ENCODE measurements around the gene VPS13C.

DNA sequence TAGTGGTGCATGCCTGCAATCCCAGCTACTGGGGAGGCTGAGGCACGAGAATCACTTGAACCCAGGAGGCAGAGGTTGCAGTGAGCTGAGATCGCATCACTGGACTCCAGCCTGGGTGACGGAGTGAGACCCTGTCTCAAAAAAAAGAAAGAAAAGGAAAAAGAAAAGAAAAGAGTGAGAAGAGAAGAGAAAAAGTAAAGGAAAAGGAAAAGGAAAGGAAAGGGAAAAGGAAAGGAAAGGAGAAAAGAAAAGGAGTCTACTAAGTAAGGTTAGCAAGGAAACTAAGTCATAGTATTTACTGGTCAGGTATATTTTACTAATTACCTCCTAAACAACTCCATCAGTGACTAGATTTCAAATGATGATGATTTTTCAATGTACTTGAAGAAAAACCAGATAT, 198.3 kb downstream of the VPS13C start:
- TF ChIP-seq POLR2AphosphoS5 (IDR thresholded peaks at IDR 0.05; ENCODE audit: low read depth, low read length): no peak
- no peak for TF ChIP-seq SIN3A (IDR thresholded peaks at IDR 0.05; ENCODE audit: borderline replicate concordance, insufficient read depth, low read depth, low read length)
- TF ChIP-seq, protein P1, sequence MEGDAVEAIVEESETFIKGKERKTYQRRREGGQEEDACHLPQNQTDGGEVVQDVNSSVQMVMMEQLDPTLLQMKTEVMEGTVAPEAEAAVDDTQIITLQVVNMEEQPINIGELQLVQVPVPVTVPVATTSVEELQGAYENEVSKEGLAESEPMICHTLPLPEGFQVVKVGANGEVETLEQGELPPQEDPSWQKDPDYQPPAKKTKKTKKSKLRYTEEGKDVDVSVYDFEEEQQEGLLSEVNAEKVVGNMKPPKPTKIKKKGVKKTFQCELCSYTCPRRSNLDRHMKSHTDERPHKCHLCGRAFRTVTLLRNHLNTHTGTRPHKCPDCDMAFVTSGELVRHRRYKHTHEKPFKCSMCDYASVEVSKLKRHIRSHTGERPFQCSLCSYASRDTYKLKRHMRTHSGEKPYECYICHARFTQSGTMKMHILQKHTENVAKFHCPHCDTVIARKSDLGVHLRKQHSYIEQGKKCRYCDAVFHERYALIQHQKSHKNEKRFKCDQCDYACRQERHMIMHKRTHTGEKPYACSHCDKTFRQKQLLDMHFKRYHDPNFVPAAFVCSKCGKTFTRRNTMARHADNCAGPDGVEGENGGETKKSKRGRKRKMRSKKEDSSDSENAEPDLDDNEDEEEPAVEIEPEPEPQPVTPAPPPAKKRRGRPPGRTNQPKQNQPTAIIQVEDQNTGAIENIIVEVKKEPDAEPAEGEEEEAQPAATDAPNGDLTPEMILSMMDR (IDR thresholded peaks at IDR 0.05): no peak
- TF ChIP-seq, protein P2, sequence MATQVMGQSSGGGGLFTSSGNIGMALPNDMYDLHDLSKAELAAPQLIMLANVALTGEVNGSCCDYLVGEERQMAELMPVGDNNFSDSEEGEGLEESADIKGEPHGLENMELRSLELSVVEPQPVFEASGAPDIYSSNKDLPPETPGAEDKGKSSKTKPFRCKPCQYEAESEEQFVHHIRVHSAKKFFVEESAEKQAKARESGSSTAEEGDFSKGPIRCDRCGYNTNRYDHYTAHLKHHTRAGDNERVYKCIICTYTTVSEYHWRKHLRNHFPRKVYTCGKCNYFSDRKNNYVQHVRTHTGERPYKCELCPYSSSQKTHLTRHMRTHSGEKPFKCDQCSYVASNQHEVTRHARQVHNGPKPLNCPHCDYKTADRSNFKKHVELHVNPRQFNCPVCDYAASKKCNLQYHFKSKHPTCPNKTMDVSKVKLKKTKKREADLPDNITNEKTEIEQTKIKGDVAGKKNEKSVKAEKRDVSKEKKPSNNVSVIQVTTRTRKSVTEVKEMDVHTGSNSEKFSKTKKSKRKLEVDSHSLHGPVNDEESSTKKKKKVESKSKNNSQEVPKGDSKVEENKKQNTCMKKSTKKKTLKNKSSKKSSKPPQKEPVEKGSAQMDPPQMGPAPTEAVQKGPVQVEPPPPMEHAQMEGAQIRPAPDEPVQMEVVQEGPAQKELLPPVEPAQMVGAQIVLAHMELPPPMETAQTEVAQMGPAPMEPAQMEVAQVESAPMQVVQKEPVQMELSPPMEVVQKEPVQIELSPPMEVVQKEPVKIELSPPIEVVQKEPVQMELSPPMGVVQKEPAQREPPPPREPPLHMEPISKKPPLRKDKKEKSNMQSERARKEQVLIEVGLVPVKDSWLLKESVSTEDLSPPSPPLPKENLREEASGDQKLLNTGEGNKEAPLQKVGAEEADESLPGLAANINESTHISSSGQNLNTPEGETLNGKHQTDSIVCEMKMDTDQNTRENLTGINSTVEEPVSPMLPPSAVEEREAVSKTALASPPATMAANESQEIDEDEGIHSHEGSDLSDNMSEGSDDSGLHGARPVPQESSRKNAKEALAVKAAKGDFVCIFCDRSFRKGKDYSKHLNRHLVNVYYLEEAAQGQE (IDR thresholded peaks at IDR 0.05; ENCODE audit: insufficient read depth in 1 of 2, low read depth in 2 of 2, low read length in 1 of 2): no peak
- TF ChIP-seq TCF7L2 (IDR thresholded peaks at IDR 0.05; ENCODE audit: low read depth, low read length): no peak
